WTC11 (cell line): ENCODE results near the gene PLCL2. TPM values are rescaled to one million over a fixed set of nuclear protein-coding genes. Genes with fewer than 3 reads are reported as not detected.

ENCODE experiments used
- ATAC-seq: fragments of 200-7000 bp; cut with Tn5 transposase; 2 replicates; pipeline ENCODE4 v1.10.0; 2021; ENCODE audit warnings: mild to moderate bottlenecking, moderate library complexity
- CTCF ChIA-PET: fragments of 300-600 bp; sonication (Branson Sonifier 250); formaldehyde crosslinking; loops from one replicate; lab custom pipeline; 2021; ENCODE audit warnings: antibody characterized with exemption; lab: Charles Lee
- POLR2A ChIA-PET: fragments of 350-600 bp; sonication (Branson Sonifier 250); formaldehyde crosslinking; loops from one replicate; lab custom pipeline; 2021; ENCODE audit warnings: antibody characterized with exemption; lab: Charles Lee
- DNase-seq: peaks from one replicate; pipeline ENCODE4 v3.0.0; 2021; ENCODE audit warnings: low spot score
- H3K27ac Mint-ChIP-seq: 2 replicates; pipeline ENCODE4 v1.8.0; 2021; ENCODE audit warnings: mixed read lengths
- H3K27me3 Mint-ChIP-seq: 2 replicates; pipeline ENCODE4 v1.8.0; 2021; ENCODE audit warnings: low read depth, mild to moderate bottlenecking, moderate library complexity, mixed read lengths
- H3K36me3 Mint-ChIP-seq: 2 replicates; pipeline ENCODE4 v1.8.0; 2021; ENCODE audit warnings: mixed read lengths
- H3K4me1 Mint-ChIP-seq: 2 replicates; pipeline ENCODE4 v1.8.0; 2022; ENCODE audit warnings: mixed read lengths
- H3K4me3 Mint-ChIP-seq: 2 replicates; pipeline ENCODE4 v1.8.0; 2021; ENCODE audit warnings: mild to moderate bottlenecking, moderate library complexity, mixed read lengths
- H3K9me3 Mint-ChIP-seq: 2 replicates; pipeline ENCODE4 v1.8.0; 2021; ENCODE audit warnings: mixed read lengths
- CBFB ChIP-seq: sonication (generic); formaldehyde crosslinking; IDR thresholded peaks from 2 replicates; pipeline ENCODE4 v1.8.1; 2022; ENCODE audit warnings: mild to moderate bottlenecking, low read depth, missing genetic modification reagents
- EMX1 ChIP-seq: fragments of 250-450 bp; sonication (Bioruptor Pico); IDR thresholded peaks from 2 replicates; pipeline ENCODE4 v1.8.0; 2021; ENCODE audit warnings: mild to moderate bottlenecking
- ESRRA ChIP-seq: sonication (generic); formaldehyde crosslinking; IDR thresholded peaks from 2 replicates; pipeline ENCODE4 v1.8.1; 2022; ENCODE audit warnings: mild to moderate bottlenecking, missing genetic modification reagents, borderline replicate concordance
- GTF2I ChIP-seq: fragments of 250-450 bp; sonication (Bioruptor Pico); conservative IDR thresholded peaks from 2 replicates; pipeline ENCODE4 v1.4.0; 2021; ENCODE audit warnings: mild to moderate bottlenecking
- MXD4 ChIP-seq: fragments of 250-450 bp; sonication (Bioruptor Pico); IDR thresholded peaks from 2 replicates; pipeline ENCODE4 v1.8.0; 2021; ENCODE audit warnings: mild to moderate bottlenecking, moderate library complexity, borderline replicate concordance
- NFE2L1 ChIP-seq: sonication (generic); formaldehyde crosslinking; IDR thresholded peaks from 2 replicates; pipeline ENCODE4 v1.8.1; 2023; ENCODE audit warnings: missing genetic modification reagents
- NFYB ChIP-seq: sonication (generic); formaldehyde crosslinking; conservative IDR thresholded peaks from 2 replicates; pipeline ENCODE4 v1.8.0; 2022; ENCODE audit warnings: low read depth, missing genetic modification reagents
- TEAD1 ChIP-seq: sonication (generic); formaldehyde crosslinking; IDR thresholded peaks from 2 replicates; pipeline ENCODE4 v1.8.0; 2022; ENCODE audit warnings: mild to moderate bottlenecking, missing genetic modification reagents
- ZNF121 ChIP-seq: sonication (generic); formaldehyde crosslinking; IDR thresholded peaks from 2 replicates; pipeline ENCODE4 v1.8.0; 2023; ENCODE audit warnings: missing genetic modification reagents
- ZNF138 ChIP-seq: sonication (generic); formaldehyde crosslinking; conservative IDR thresholded peaks from 2 replicates; pipeline ENCODE4 v1.8.1; 2022; ENCODE audit warnings: mild to moderate bottlenecking, moderate library complexity, missing genetic modification reagents
- ZNF423 ChIP-seq: fragments of 250-450 bp; sonication (Bioruptor Pico); IDR thresholded peaks from 2 replicates; pipeline ENCODE4 v2.1.2; 2022; ENCODE audit warnings: mild to moderate bottlenecking, moderate library complexity
- ZNF671 ChIP-seq: fragments of 250-450 bp; sonication (Bioruptor Pico); IDR thresholded peaks from 2 replicates; pipeline ENCODE4 v1.8.0; 2021; ENCODE audit warnings: mild to moderate bottlenecking
- total RNA-seq: library from RNA; stranded (reverse); gene quantifications from 3 replicates; pipeline ENCODE4 v1.2.3, GENCODE V29; 2021
- TF ChIP-seq, protein P1 (sequence below): sonication (generic); formaldehyde crosslinking; IDR thresholded peaks from 2 replicates; pipeline ENCODE4 v1.8.1; 2023; ENCODE audit warnings: mild to moderate bottlenecking, missing genetic modification reagents
- TF ChIP-seq, protein P2 (sequence below): sonication (generic); formaldehyde crosslinking; IDR thresholded peaks from 2 replicates; pipeline ENCODE4 v1.8.0; 2023; ENCODE audit warnings: mild to moderate bottlenecking, missing genetic modification reagents
- TF ChIP-seq, protein P3 (sequence below): fragments of 200-600 bp; IDR thresholded peaks from 2 replicates; pipeline ENCODE4 v1.8.0; 2022; ENCODE audit warnings: antibody characterized with exemption
- TF ChIP-seq, protein P4 (sequence below): sonication (generic); formaldehyde crosslinking; IDR thresholded peaks from 2 replicates; pipeline ENCODE4 v1.8.0; 2022; ENCODE audit warnings: missing genetic modification reagents
- TF ChIP-seq, protein P5 (sequence below): sonication (generic); formaldehyde crosslinking; conservative IDR thresholded peaks from 2 replicates; pipeline ENCODE4 v1.8.1; 2023; ENCODE audit warnings: mild to moderate bottlenecking, low read depth, missing genetic modification reagents, moderate library complexity

Gene PLCL2
- total RNA-seq, 1 experiment from 2014 or later: 11.8 TPM

DNA sequence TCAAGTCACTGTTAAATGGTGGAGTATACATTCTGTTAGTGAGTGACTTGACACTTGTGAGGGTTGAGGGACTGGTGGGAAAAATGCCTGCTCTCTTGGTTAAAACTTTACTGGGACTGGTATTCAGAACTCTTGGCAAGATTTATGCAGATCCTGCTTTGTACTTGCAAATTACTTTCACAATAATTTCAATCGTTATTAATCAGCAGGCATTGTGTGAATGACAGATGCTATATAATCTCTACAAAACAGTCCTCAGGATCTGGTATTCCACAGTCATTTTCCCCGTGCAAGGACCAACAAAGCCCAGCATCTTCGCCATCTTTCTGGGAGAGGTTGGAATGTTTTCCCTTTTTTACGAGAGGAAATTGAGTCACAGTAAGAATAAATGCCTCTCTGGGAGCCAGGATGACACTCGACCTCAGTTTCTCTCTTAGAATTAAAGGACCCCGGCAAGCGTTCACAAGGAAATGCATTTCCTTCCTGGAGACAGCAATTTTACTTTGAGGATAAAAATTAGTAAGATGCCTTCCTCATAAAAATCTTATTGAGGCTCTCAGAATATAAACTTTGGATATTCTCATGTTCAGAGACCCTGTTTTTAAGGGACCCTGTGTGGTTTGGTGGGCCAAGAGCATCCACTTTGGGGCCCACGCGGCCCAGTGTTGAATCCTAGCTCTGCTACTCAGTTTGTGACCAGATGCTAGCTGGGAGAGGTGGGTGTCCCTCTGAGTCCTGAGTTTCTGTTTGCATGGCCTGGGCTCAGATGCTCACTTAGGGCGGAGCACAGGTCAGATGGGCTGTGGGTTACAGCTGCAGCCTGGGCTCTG lies 45.3 kb upstream of the PLCL2 start (continued):
- TF ChIP-seq, protein P1, sequence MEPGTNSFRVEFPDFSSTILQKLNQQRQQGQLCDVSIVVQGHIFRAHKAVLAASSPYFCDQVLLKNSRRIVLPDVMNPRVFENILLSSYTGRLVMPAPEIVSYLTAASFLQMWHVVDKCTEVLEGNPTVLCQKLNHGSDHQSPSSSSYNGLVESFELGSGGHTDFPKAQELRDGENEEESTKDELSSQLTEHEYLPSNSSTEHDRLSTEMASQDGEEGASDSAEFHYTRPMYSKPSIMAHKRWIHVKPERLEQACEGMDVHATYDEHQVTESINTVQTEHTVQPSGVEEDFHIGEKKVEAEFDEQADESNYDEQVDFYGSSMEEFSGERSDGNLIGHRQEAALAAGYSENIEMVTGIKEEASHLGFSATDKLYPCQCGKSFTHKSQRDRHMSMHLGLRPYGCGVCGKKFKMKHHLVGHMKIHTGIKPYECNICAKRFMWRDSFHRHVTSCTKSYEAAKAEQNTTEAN (CRISPR knock-in tag): no peak
- TF ChIP-seq CBFB (CRISPR knock-in tag) (no peak), ZNF423 (CRISPR knock-in tag) (no peak), ESRRA (CRISPR knock-in tag) (no peak)
- TF ChIP-seq, protein P2, sequence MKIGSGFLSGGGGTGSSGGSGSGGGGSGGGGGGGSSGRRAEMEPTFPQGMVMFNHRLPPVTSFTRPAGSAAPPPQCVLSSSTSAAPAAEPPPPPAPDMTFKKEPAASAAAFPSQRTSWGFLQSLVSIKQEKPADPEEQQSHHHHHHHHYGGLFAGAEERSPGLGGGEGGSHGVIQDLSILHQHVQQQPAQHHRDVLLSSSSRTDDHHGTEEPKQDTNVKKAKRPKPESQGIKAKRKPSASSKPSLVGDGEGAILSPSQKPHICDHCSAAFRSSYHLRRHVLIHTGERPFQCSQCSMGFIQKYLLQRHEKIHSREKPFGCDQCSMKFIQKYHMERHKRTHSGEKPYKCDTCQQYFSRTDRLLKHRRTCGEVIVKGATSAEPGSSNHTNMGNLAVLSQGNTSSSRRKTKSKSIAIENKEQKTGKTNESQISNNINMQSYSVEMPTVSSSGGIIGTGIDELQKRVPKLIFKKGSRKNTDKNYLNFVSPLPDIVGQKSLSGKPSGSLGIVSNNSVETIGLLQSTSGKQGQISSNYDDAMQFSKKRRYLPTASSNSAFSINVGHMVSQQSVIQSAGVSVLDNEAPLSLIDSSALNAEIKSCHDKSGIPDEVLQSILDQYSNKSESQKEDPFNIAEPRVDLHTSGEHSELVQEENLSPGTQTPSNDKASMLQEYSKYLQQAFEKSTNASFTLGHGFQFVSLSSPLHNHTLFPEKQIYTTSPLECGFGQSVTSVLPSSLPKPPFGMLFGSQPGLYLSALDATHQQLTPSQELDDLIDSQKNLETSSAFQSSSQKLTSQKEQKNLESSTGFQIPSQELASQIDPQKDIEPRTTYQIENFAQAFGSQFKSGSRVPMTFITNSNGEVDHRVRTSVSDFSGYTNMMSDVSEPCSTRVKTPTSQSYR (CRISPR knock-in tag): no peak
- TF ChIP-seq, protein P3, sequence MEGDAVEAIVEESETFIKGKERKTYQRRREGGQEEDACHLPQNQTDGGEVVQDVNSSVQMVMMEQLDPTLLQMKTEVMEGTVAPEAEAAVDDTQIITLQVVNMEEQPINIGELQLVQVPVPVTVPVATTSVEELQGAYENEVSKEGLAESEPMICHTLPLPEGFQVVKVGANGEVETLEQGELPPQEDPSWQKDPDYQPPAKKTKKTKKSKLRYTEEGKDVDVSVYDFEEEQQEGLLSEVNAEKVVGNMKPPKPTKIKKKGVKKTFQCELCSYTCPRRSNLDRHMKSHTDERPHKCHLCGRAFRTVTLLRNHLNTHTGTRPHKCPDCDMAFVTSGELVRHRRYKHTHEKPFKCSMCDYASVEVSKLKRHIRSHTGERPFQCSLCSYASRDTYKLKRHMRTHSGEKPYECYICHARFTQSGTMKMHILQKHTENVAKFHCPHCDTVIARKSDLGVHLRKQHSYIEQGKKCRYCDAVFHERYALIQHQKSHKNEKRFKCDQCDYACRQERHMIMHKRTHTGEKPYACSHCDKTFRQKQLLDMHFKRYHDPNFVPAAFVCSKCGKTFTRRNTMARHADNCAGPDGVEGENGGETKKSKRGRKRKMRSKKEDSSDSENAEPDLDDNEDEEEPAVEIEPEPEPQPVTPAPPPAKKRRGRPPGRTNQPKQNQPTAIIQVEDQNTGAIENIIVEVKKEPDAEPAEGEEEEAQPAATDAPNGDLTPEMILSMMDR: no peak

DNA sequence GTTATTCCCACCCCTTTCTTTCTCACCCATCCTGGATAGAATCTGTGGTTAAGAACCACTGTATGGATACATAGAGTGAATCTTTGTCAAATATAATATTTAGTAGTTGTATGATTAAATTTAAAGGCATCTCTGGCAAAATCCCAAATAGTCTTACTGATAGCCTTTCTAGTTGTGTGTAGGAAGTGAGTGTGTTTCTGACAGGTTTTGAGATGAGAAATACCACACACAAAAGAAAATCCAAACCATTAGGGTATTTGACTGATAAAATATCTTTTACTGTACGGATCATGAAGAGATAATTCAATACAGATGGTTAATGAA lies 44.7 kb upstream of the PLCL2 start:
- ATAC-seq: no peak
- Mint-ChIP-seq H3K9me3 (no peaks in the 10 kb centered on the region), H3K27ac (no peak overlapping the region), H3K36me3 (no peaks in the 10 kb centered on the region), H3K4me3 (no peak overlapping the region), H3K27me3 (no peaks in the 10 kb centered on the region), H3K4me1 (peaks cover 47% of the 10 kb centered on the region)
- TF ChIP-seq TEAD1 (CRISPR knock-in tag) (no peak), MXD4 (CRISPR knock-in tag) (no peak), EMX1 (CRISPR knock-in tag) (no peak), ZNF121 (no peak)
- POLR2A ChIA-PET: interaction anchor here (0.6 kb wide), 1 partner anchor 543 kb away, joined by 4 read pairs; no protein-coding TSS in a partner anchor
- CTCF ChIA-PET: interaction anchor here (1.0 to 1.9 kb wide), 2 partner anchors 23 to 32 kb away, joined by 3 to 4 read pairs; no protein-coding TSS in a partner anchor
- DNase-seq: no peak

DNA sequence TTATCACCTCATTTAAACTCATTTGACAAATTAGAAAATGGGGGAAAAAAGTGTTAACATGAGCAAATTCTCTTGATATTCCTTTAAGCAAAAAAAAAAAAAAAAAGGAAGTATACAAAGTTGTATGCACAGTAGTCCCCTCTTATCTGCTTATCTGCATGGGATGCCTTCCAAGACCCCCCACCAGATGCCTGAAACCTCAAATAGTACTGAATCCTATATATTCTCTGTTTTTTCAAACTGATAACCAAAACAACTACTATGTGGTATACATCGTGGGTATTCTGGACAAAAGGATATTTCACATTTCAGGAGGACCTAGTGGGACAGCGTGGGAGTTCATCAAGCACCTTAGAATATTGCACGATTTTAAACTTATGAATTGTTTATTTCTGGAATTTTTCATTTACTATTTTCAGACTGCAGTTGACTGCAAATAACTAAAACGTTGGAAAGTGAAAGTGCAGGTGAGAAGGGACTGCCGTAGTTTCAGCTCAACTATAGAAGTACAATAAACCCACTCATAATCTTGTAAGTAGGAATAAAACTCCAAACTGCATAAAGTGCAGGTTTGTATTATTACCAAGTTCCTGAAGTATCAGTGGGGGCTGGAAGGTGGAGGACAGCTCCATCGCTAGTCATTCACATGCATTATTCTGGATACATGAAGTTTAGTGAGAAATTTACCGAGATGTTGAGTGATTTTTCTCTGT lies 43.6 kb upstream of the PLCL2 start:
- CTCF ChIA-PET: interaction anchor here (0.7 to 3.3 kb wide), 5 partner anchors 13 to 74 kb away, joined by 3 to 14 read pairs (median 4); no protein-coding TSS in a partner anchor
- peaks cover 47% of the 10 kb centered on the region for H3K4me1 Mint-ChIP-seq
- ATAC-seq: no peak
- no peak for DNase-seq
- no peak overlapping the region for H3K4me3 Mint-ChIP-seq
- H3K9me3 Mint-ChIP-seq: no peaks in the 10 kb centered on the region
- no peaks in the 10 kb centered on the region for H3K36me3 Mint-ChIP-seq
- POLR2A ChIA-PET: no interaction called here
- no peaks in the 10 kb centered on the region for H3K27me3 Mint-ChIP-seq
- H3K27ac Mint-ChIP-seq: no peak overlapping the region
- no peak for TF ChIP-seq ZNF138 (CRISPR knock-in tag)
- TF ChIP-seq, protein P4, sequence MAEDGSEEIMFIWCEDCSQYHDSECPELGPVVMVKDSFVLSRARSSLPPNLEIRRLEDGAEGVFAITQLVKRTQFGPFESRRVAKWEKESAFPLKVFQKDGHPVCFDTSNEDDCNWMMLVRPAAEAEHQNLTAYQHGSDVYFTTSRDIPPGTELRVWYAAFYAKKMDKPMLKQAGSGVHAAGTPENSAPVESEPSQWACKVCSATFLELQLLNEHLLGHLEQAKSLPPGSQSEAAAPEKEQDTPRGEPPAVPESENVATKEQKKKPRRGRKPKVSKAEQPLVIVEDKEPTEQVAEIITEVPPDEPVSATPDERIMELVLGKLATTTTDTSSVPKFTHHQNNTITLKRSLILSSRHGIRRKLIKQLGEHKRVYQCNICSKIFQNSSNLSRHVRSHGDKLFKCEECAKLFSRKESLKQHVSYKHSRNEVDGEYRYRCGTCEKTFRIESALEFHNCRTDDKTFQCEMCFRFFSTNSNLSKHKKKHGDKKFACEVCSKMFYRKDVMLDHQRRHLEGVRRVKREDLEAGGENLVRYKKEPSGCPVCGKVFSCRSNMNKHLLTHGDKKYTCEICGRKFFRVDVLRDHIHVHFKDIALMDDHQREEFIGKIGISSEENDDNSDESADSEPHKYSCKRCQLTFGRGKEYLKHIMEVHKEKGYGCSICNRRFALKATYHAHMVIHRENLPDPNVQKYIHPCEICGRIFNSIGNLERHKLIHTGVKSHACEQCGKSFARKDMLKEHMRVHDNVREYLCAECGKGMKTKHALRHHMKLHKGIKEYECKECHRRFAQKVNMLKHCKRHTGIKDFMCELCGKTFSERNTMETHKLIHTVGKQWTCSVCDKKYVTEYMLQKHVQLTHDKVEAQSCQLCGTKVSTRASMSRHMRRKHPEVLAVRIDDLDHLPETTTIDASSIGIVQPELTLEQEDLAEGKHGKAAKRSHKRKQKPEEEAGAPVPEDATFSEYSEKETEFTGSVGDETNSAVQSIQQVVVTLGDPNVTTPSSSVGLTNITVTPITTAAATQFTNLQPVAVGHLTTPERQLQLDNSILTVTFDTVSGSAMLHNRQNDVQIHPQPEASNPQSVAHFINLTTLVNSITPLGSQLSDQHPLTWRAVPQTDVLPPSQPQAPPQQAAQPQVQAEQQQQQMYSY (CRISPR knock-in tag): no peak
- no peak for TF ChIP-seq NFYB
- TF ChIP-seq, protein P3: no peak
- TF ChIP-seq, protein P5, sequence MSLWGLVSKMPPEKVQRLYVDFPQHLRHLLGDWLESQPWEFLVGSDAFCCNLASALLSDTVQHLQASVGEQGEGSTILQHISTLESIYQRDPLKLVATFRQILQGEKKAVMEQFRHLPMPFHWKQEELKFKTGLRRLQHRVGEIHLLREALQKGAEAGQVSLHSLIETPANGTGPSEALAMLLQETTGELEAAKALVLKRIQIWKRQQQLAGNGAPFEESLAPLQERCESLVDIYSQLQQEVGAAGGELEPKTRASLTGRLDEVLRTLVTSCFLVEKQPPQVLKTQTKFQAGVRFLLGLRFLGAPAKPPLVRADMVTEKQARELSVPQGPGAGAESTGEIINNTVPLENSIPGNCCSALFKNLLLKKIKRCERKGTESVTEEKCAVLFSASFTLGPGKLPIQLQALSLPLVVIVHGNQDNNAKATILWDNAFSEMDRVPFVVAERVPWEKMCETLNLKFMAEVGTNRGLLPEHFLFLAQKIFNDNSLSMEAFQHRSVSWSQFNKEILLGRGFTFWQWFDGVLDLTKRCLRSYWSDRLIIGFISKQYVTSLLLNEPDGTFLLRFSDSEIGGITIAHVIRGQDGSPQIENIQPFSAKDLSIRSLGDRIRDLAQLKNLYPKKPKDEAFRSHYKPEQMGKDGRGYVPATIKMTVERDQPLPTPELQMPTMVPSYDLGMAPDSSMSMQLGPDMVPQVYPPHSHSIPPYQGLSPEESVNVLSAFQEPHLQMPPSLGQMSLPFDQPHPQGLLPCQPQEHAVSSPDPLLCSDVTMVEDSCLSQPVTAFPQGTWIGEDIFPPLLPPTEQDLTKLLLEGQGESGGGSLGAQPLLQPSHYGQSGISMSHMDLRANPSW (CRISPR knock-in tag): no peak
- TF ChIP-seq ZNF671 (CRISPR knock-in tag): no peak
- no peak for TF ChIP-seq GTF2I
- TF ChIP-seq NFE2L1 (CRISPR knock-in tag): no peak
